ENCODE data around the gene UNKL. TPM values are rescaled to one million over a fixed set of nuclear protein-coding genes. Genes with fewer than 3 reads are reported as not detected.
A peak's percentile ranks its signal among the peaks of the same experiment; 100 is the strongest.

UNKL gene
- total RNA-seq, 1 donor from 2014 or later = 6.1 TPM

DNA sequence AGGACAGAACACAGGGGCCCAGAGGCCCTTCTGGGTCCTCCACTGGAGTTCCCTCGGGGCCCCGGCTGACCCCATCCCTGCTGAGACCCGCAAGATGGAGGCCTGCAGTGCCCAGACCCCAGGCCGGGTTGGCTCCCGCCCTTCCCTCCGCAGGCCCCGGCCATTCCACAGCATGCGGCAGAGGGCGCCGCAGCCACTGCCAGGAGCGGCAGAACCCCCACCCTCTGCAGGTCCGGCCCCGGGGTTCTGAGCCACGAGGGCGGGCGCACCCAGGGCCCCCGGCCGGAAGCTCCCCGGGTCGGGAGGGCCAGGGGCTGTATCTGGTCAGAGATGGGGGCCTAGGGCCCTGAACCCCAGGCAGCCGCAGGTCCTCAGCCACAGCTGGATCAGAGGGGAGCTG lies 14.0 kb upstream of the UNKL start:
- Histone ChIP-seq H2AFZ (replicated peaks) (peak overlapping the region; percentile 85), H3K4me3 (no peak overlapping the region), H4K20me1 (ENCODE audit: low read depth) (no peaks in the 10 kb centered on the region), H3K4me2 (no peak overlapping the region), H3K9me3 (ENCODE audit: low read depth) (no peaks in the 10 kb centered on the region), H3F3A (ENCODE audit: low read depth) (no peaks in the 10 kb centered on the region), H3K79me2 (ENCODE audit: low read depth) (no peaks in the 10 kb centered on the region), H3K4me1 (peaks cover 6% of the 10 kb centered on the region), H3K9ac (no peak overlapping the region), H3K36me3 (no peaks in the 10 kb centered on the region), H3K27ac (no peak overlapping the region), H3K27me3 (no peaks in the 10 kb centered on the region)
- Mint-ChIP-seq H3K36me3 (no peaks in the 10 kb centered on the region), H3K9me3 (no peaks in the 10 kb centered on the region), H3K27ac (no peak overlapping the region), H3K27me3 (ENCODE audit: insufficient read depth, low read depth) (no peaks in the 10 kb centered on the region), H3K4me3 (no peak overlapping the region), H3K4me1 (peaks cover 16% of the 10 kb centered on the region)
- peak; percentile 55 for TF ChIP-seq CTCF (IDR thresholded peaks at IDR 0.05)
- no peak for TF ChIP-seq EZH2 (IDR thresholded peaks at IDR 0.05)
- DNase-seq (ENCODE audit: low spot score) = peak; percentile 70

- Histone ChIP-seq H3K27ac (no peak overlapping the region), H3K4me1 (peaks cover 6% of the 10 kb centered on the region), H3F3A (ENCODE audit: low read depth) (no peaks in the 10 kb centered on the region), H2AFZ (replicated peaks) (peak overlapping the region; percentile 85), H3K27me3 (no peaks in the 10 kb centered on the region), H4K20me1 (ENCODE audit: low read depth) (no peaks in the 10 kb centered on the region), H3K79me2 (ENCODE audit: low read depth) (no peaks in the 10 kb centered on the region), H3K4me2 (no peak overlapping the region), H3K9ac (no peak overlapping the region), H3K4me3 (no peak overlapping the region), H3K9me3 (ENCODE audit: low read depth) (no peaks in the 10 kb centered on the region), H3K36me3 (no peaks in the 10 kb centered on the region)
- Mint-ChIP-seq H3K9me3 (no peaks in the 10 kb centered on the region), H3K27me3 (ENCODE audit: insufficient read depth, low read depth) (no peaks in the 10 kb centered on the region), H3K27ac (no peak overlapping the region), H3K36me3 (no peaks in the 10 kb centered on the region), H3K4me3 (no peak overlapping the region), H3K4me1 (peaks cover 16% of the 10 kb centered on the region)
- TF ChIP-seq CTCF (IDR thresholded peaks at IDR 0.05) = no peak
- no peak for TF ChIP-seq EZH2 (IDR thresholded peaks at IDR 0.05)
- no peak for TF ChIP-seq EZH2phosphoT487 (IDR thresholded peaks at IDR 0.05)
- no peak for DNase-seq (ENCODE audit: low spot score)
Measured at GRCh38 chr16:1427473-1428461, 13.3 kb upstream of the UNKL start.

DNA sequence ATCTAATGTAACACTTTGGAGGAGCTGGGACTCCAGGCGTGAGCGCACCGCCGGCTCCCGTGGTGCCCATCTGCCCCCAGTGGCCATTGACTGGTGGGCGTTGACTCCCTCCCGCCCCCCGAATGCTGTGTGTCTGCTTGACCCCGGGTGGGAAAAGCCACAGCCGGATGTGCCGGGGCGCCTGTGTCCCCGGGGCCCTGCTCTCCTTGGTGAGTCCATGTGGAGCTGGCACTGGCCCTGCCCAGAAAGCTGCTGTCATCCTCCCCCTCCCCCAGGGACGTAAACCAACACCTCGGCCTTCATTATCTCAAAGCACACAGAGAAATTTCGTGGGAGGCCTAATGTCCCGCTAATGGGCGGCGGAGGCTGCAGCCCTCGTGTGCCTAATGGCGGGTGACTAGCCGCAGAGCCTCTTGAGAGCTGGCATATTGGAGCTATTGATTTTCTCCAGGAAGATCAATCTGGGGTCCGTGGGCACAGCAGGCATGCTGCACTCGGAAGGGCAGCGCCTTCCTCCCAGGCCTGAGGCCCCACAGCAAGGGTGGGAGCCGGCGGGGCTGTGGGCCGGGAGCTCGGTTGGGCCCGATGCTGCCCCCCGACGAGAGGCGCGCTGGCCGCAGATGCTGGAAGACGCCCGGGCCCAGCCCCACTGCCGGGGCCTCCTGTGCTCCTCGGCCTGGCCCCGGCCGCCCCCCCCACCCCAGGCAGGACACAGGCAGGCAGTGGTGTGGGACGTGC lies 12.4 kb upstream of the UNKL start:
- Histone ChIP-seq H3K4me1 (peaks cover 6% of the 10 kb centered on the region), H3K27ac (no peak overlapping the region), H3K36me3 (no peaks in the 10 kb centered on the region), H3K4me2 (no peak overlapping the region), H3K9ac (no peak overlapping the region), H2AFZ (replicated peaks) (no peak overlapping the region), H3F3A (ENCODE audit: low read depth) (no peaks in the 10 kb centered on the region), H3K79me2 (ENCODE audit: low read depth) (no peaks in the 10 kb centered on the region), H3K27me3 (no peaks in the 10 kb centered on the region), H4K20me1 (ENCODE audit: low read depth) (no peaks in the 10 kb centered on the region), H3K9me3 (ENCODE audit: low read depth) (no peaks in the 10 kb centered on the region), H3K4me3 (no peak overlapping the region)
- peaks cover 20% of the 10 kb centered on the region for H3K4me1 Mint-ChIP-seq
- peak; percentile 13 for TF ChIP-seq CTCF (IDR thresholded peaks at IDR 0.05)
- TF ChIP-seq EZH2phosphoT487 (IDR thresholded peaks at IDR 0.05) = no peak
- TF ChIP-seq EZH2 (IDR thresholded peaks at IDR 0.05) = no peak
- no peaks in the 10 kb centered on the region for H3K36me3 Mint-ChIP-seq
- no peak overlapping the region for H3K4me3 Mint-ChIP-seq
- no peaks in the 10 kb centered on the region for H3K9me3 Mint-ChIP-seq
- no peak for DNase-seq (ENCODE audit: low spot score)
- H3K27ac Mint-ChIP-seq = peak overlapping the region; percentile 66
- H3K27me3 Mint-ChIP-seq (ENCODE audit: insufficient read depth, low read depth) = peaks cover 3% of the 10 kb centered on the region

Measured in neural progenitor cell (in vitro differentiated cells).